Epithelial cell of proximal tubule (primary cell): ENCODE data around the gene TTC22. TPM values are rescaled to one million over a fixed set of nuclear protein-coding genes. Genes with fewer than 3 reads are reported as not detected.
"Not testable (repeated sequence)": the region's sequence is repeated elsewhere in the genome, so short reads cannot be mapped to it uniquely, and the experiment has no call there.

Experiments used
- DNase-seq: peaks from one replicate; pipeline ENCODE4 v3.0.0-alpha.2; 2011; ENCODE audit warnings: low read depth
- H3K4me3 ChIP-seq: 2 replicates; pipeline ENCODE4 v1.5.1; 2011; ENCODE audit warnings: low read depth, mild to moderate bottlenecking, low read length
- CTCF ChIP-seq: conservative IDR thresholded peaks from 2 replicates; pipeline ENCODE4 v1.5.1; 2012; ENCODE audit warnings: low read depth, mild to moderate bottlenecking, low read length
- total RNA-seq: library from RNA; depleted of rRNA; stranded (reverse); fragments of >200 nt; gene quantifications from 2 replicates; pipeline ENCODE4 v1.2.3, GENCODE V29; 2015

The TTC22 gene
- total RNA-seq, 1 donor from 2014 or later: 4.3 TPM

GRCh38 chr1:54784066-54784465 is 17.1 kb downstream of the TTC22 start:
- TF ChIP-seq CTCF: no peak
- H3K4me3 ChIP-seq: no peak overlapping the region
- DNase-seq: no peak

DNA sequence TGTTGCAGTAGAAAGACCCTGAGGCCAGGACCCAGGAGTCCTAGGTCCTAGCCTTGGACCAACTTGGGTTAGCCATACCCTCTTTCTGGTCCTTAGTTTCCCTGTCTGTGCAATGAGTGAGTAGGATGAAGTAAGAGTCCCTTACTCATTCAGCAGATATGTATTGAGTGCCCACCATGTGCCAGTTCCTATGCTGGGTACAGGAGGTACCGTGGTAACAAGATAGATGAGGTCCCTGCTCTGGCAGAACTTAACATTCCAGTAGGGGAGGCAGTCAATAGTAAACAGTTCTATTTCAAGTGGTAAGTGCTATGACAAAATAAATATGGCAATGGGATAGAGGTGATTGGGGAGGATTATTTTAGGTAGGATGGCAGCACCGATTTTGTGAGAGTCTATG is 18.5 kb downstream of the TTC22 start:
- H3K4me3 ChIP-seq: no peak overlapping the region
- TF ChIP-seq CTCF: no peak
- DNase-seq: no peak

DNA sequence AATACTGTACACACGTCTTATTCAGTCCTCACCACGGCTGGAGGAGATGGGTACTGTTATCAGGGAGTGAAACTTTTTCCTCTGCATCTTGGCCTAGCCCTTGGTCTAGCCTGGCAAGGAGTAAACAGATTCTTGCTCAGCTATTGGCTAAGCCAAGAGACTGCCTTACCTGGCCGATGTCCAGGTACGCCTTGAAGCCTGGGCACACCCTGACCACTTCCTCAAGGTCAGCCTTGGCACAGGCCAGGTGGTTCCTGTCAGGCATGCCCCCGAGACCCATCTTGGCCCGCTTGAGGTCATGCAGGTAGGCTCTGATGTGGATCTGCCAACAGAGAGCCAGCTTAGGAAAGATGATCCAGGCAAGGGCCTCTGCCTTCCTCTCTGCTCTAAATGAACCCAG is 19.0 kb downstream of the TTC22 start:
- H3K4me3 ChIP-seq: no peak overlapping the region
- no peak for DNase-seq
- TF ChIP-seq CTCF: no peak

GRCh38 chr1:54781023-54781723 is 19.9 kb downstream of the TTC22 start:
- TF ChIP-seq CTCF: no peak
- H3K4me3 ChIP-seq: no peak overlapping the region
- DNase-seq: no peak

DNA sequence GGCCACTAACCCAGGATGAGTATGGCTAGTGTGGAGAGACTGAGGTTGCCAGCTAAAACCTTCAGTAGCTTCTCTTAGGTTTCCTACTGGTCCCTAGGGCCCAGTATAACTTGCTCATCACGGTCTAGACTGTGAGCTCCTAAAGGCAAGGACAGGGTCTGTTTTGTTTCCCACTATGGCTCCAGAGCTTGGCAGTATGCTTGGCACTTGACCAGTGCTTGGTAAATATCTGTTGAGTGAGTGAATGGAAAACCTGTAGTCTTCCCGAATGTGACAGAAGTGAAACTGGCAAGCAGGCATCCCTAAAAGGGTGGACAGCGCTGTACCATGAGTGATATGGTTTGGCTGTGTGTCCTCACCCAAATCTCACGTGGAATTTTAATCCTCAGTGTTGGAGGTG is 23.7 kb downstream of the TTC22 start:
- no peak overlapping the region for H3K4me3 ChIP-seq
- no peak for DNase-seq
- TF ChIP-seq CTCF: no peak

DNA sequence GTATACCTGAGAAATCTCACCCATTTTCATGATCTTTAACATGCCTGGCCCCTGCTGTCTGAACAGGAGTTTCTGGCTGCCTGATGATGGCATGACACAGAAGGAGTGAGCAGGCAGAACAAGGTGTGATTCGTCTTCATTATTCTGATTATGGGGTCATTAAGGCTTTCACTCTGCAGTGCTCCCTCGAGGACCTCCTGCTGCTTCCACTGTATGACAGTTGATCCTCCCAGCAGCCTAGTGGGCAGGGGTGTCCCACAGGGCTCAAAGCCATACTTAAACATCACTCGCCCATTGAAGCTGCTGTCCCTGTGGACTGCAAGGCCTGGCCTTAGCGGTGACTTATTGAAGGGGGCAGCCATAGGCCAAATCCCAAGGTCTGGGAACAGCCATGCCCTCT is 24.1 kb downstream of the TTC22 start:
- DNase-seq: no peak
- no peak overlapping the region for H3K4me3 ChIP-seq
- no peak for TF ChIP-seq CTCF

GRCh38 chr1:54775828-54776721 is 25.0 kb downstream of the TTC22 start:
- DNase-seq: not testable (repeated sequence)

More at GRCh38 chr1:54775828-54776721, 25.0 kb downstream of the TTC22 start:
- H3K4me3 ChIP-seq: not testable (repeated sequence)
